ENCODE measurements around the gene CCDC74B. TPM values are rescaled to one million over a fixed set of nuclear protein-coding genes. Genes with fewer than 3 reads are reported as not detected.
"Not testable (repeated sequence)": the region's sequence is repeated elsewhere in the genome, so short reads cannot be mapped to it uniquely, and the experiment has no call there.

CCDC74B gene
- total RNA-seq, 1 experiment from 2014 or later: 2.1 TPM

GRCh38 chr2:130135692-130136541 lies 9.0 kb downstream of the CCDC74B start:
- Mint-ChIP-seq H3K9me3 (ENCODE audit: low read depth, unreplicated experiment) (no peaks in the 10 kb centered on the region), H3K4me1 (ENCODE audit: low read depth, unreplicated experiment) (peaks cover 8% of the 10 kb centered on the region), H3K36me3 (ENCODE audit: insufficient read depth, unreplicated experiment) (no peaks in the 10 kb centered on the region), H3K27ac (ENCODE audit: unreplicated experiment) (no peak overlapping the region), H3K4me3 (ENCODE audit: low read depth, unreplicated experiment) (no peak overlapping the region), H3K27me3 (ENCODE audit: unreplicated experiment) (peaks cover 16% of the 10 kb centered on the region)
- no peak for DNase-seq
- BruUV-seq (replicated peaks): no TSS peak
- CTCF ChIA-PET: no interaction called here
- intact Hi-C loops (cut with micrococcal nuclease; ENCODE audit: unreplicated experiment): no loop called here
- no peak for TF ChIP-seq CTCF (IDR thresholded peaks at IDR 0.05; ENCODE audit: unreplicated experiment)

- H3K27me3 Mint-ChIP-seq (ENCODE audit: unreplicated experiment): peaks cover 16% of the 10 kb centered on the region
- intact Hi-C loops (cut with micrococcal nuclease; ENCODE audit: unreplicated experiment); H3K27ac Mint-ChIP-seq (ENCODE audit: unreplicated experiment); CTCF ChIA-PET; DNase-seq; H3K9me3 Mint-ChIP-seq (ENCODE audit: low read depth, unreplicated experiment); H3K36me3 Mint-ChIP-seq (ENCODE audit: insufficient read depth, unreplicated experiment); H3K4me3 Mint-ChIP-seq (ENCODE audit: low read depth, unreplicated experiment); H3K4me1 Mint-ChIP-seq (ENCODE audit: low read depth, unreplicated experiment); BruUV-seq (replicated peaks): not testable (repeated sequence)
Measured at GRCh38 chr2:130129120-130129829, 15.6 kb downstream of the CCDC74B start, which contains the start of gene POTEF. TSS of gene POTEF (minus strand) at chr2:130129222. CDS start at chr2:130120515, 8,707 bp downstream.

- DNase-seq; H3K9me3 Mint-ChIP-seq (ENCODE audit: low read depth, unreplicated experiment); intact Hi-C loops (cut with micrococcal nuclease; ENCODE audit: unreplicated experiment); CTCF ChIA-PET; H3K27ac Mint-ChIP-seq (ENCODE audit: unreplicated experiment); H3K4me3 Mint-ChIP-seq (ENCODE audit: low read depth, unreplicated experiment); BruUV-seq (replicated peaks); H3K4me1 Mint-ChIP-seq (ENCODE audit: low read depth, unreplicated experiment); H3K36me3 Mint-ChIP-seq (ENCODE audit: insufficient read depth, unreplicated experiment): not testable (repeated sequence)
- peaks cover 16% of the 10 kb centered on the region for H3K27me3 Mint-ChIP-seq (ENCODE audit: unreplicated experiment)
Measured at GRCh38 chr2:130128464-130128863, 16.4 kb downstream of the CCDC74B start.

GRCh38 chr2:130127726-130128125 lies 17.2 kb downstream of the CCDC74B start:
- H3K27ac Mint-ChIP-seq (ENCODE audit: unreplicated experiment); intact Hi-C loops (cut with micrococcal nuclease; ENCODE audit: unreplicated experiment); H3K9me3 Mint-ChIP-seq (ENCODE audit: low read depth, unreplicated experiment); H3K36me3 Mint-ChIP-seq (ENCODE audit: insufficient read depth, unreplicated experiment); CTCF ChIA-PET; H3K4me3 Mint-ChIP-seq (ENCODE audit: low read depth, unreplicated experiment); DNase-seq; H3K4me1 Mint-ChIP-seq (ENCODE audit: low read depth, unreplicated experiment); BruUV-seq (replicated peaks): not testable (repeated sequence)
- H3K27me3 Mint-ChIP-seq (ENCODE audit: unreplicated experiment): peaks cover 10% of the 10 kb centered on the region

- H3K4me3 Mint-ChIP-seq (ENCODE audit: low read depth, unreplicated experiment); H3K4me1 Mint-ChIP-seq (ENCODE audit: low read depth, unreplicated experiment); BruUV-seq (replicated peaks); CTCF ChIA-PET; intact Hi-C loops (cut with micrococcal nuclease; ENCODE audit: unreplicated experiment); H3K36me3 Mint-ChIP-seq (ENCODE audit: insufficient read depth, unreplicated experiment); H3K9me3 Mint-ChIP-seq (ENCODE audit: low read depth, unreplicated experiment); H3K27ac Mint-ChIP-seq (ENCODE audit: unreplicated experiment); H3K27me3 Mint-ChIP-seq (ENCODE audit: unreplicated experiment); DNase-seq: not testable (repeated sequence)
Measured at GRCh38 chr2:130120924-130121323, 24.0 kb downstream of the CCDC74B start.

- H3K27me3 Mint-ChIP-seq (ENCODE audit: unreplicated experiment); H3K4me3 Mint-ChIP-seq (ENCODE audit: low read depth, unreplicated experiment); H3K27ac Mint-ChIP-seq (ENCODE audit: unreplicated experiment); H3K36me3 Mint-ChIP-seq (ENCODE audit: insufficient read depth, unreplicated experiment); BruUV-seq (replicated peaks); intact Hi-C loops (cut with micrococcal nuclease; ENCODE audit: unreplicated experiment); H3K4me1 Mint-ChIP-seq (ENCODE audit: low read depth, unreplicated experiment); CTCF ChIA-PET; DNase-seq; H3K9me3 Mint-ChIP-seq (ENCODE audit: low read depth, unreplicated experiment): not testable (repeated sequence)
Measured at GRCh38 chr2:130102597-130103363, 42.1 kb downstream of the CCDC74B start.

Other genes starting within 250 kb of the CCDC74B start
- gene RAB6C, start 165.4 kb downstream of the CCDC74B start, total RNA-seq (2022): not detected in 2 replicates
- gene POTEF, start 15.9 kb downstream of the CCDC74B start, total RNA-seq (2022): not detected in 2 replicates
- 90.1 and 97.8 TPM in 2 replicates for gene SMPD4, start 36.5 kb upstream of the CCDC74B start, total RNA-seq (2022)
- 230 and 265 TPM in 2 replicates for gene MZT2B, start 37.1 kb upstream of the CCDC74B start, total RNA-seq (2022)
- gene TUBA3E, start 53.3 kb upstream of the CCDC74B start, total RNA-seq (2022): not detected in 2 replicates
- gene IMP4, start 197.8 kb upstream of the CCDC74B start, total RNA-seq (2022): 79.6 and 89.4 TPM in 2 replicates
- gene PTPN18, start 210.9 kb upstream of the CCDC74B start, total RNA-seq (2022): 62.9 and 66.0 TPM in 2 replicates